HG03060 (cell line): ENCODE results near the gene CDC123.
"Not testable (repeated sequence)": the region's sequence is repeated elsewhere in the genome, so short reads cannot be mapped to it uniquely, and the experiment has no call there.

ENCODE experiments used
- ATAC-seq: cut with Tn5 transposase; IDR thresholded peaks from one replicate; pipeline ENCODE4 v1.9.1; 2021; ENCODE audit warnings: low read depth, moderate number of reproducible peaks; ENCODE audit not compliant: unreplicated experiment

CDC123 gene, protein sequence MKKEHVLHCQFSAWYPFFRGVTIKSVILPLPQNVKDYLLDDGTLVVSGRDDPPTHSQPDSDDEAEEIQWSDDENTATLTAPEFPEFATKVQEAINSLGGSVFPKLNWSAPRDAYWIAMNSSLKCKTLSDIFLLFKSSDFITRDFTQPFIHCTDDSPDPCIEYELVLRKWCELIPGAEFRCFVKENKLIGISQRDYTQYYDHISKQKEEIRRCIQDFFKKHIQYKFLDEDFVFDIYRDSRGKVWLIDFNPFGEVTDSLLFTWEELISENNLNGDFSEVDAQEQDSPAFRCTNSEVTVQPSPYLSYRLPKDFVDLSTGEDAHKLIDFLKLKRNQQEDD

DNA sequence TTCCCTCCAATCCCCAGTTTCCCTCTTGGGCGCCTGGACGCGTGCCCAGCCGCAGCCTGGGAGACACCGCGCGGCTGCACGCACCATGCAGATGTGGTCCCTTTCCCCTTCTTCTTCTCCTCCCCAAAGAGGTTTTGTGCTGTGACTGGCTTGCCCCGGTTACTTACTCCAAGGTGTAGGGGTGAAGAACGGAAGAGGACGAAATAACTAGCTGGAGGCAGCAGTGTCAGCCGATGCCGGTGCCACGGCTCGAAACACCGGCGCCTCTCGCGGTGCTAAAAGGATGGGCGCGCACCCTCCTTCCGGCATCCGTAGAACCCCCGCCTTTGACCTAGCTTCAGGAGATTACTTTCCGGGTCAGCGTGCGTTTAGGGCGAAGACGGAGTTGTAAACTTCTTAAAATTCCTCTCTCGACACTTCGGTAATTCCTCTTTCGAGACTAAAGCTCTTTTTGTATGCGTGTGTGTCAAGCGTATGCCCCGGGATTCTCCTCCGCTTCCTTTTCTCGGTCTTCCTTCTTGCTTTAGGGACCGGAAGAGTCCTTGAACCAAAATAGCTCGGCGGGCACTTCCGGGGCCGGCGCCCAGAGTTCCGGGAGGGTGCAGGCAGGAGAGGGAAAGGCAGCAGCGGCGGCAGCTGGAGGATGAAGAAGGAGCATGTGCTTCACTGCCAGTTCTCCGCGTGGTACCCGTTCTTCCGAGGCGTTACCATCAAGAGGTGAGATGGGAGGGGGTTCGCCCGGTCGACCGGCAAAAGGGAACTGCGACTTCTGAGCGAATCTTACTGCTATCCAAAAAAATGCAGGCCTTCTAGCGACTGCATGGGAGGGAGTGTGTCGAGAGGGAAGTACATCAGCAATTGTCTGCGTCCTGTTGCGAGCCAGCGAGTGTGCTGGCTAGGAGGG lies at the start of gene CDC123, which contains the start of gene NUDT5:
Gene CDC123 (plus strand): TSS at position 586 of the 904 bp plus-strand sequence. CDS start 58 bp downstream, at position 644.
Gene NUDT5 (minus strand): TSS at position 289 of the 904 bp plus-strand sequence. CDS start 9,600 bp downstream, outside the sequence.
- peak; percentile 65 for ATAC-seq

DNA sequence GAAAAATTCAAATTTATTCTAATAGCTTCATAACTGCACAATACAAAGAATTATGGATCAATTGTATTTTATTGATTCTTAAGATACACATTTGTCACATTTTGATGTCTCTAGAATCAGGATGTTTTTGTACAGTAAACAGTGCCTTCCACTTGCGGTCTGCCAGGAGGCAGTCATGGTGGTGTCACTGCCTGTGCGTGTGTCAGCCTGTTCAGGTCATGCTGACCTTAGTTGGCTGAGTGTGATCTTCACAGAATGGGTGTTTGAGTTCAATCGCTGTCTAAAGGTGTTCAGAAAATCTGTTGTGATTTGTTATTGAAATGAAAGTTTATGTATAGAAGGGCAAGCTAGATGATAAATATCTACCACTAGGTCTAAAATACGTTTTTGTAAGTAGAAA lies 45.8 kb upstream of the CDC123 start:
- ATAC-seq, result no peak

DNA sequence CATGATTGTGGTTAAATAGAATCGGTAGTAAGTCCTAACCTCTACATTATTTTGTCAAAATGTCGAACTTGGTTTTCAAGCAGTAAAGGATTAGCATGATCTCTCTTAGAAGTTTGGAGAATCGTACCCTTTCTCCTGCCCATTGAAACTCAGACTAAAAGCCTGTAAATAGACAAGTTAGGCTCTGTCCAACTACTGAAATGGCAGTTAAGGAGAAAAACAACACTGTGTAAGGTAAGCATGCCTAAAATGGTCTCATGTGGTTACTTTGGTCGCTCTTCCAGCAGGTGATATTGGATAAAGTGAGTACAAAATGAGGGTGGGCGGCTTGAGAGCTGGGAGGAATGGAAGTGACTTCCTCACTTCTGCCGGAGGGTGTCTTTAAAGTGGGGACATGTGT lies 41.5 kb upstream of the CDC123 start:
- ATAC-seq, result no peak

DNA sequence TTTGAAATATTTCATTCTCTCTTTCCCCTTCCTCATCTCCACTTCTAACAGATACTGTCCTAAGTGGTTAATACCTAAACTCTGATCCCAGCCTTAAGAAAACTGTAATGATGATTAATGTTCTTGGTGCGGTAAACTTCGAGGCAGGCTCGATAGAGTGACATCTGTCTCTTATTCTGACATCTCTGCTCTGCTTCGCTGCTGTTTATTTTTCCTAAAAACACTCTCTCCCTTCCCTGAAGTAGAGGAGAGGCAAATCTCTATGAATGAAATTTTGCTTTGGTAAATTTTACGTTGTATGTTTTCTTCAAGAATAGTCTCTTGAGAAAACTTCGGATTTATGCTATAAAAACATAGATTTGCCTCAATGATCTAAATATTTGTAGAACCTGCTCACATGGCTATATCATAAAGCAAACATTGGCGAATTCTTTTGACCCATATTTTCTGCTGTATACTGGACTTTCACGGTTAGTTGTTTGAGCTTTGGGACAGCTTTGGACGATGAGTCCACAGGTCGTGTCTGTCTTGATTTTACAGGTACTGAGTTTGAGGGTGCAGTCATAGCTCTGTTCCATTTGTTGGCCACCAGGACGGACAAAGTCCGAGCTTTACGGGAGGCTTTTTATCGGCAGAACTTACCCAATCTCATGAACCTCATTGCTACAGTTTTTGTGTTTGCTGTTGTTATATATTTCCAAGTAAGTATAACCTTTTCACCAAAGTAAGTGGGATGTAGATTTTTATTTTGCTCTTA lies 39.4 kb upstream of the CDC123 start:
- ATAC-seq, result no peak

DNA sequence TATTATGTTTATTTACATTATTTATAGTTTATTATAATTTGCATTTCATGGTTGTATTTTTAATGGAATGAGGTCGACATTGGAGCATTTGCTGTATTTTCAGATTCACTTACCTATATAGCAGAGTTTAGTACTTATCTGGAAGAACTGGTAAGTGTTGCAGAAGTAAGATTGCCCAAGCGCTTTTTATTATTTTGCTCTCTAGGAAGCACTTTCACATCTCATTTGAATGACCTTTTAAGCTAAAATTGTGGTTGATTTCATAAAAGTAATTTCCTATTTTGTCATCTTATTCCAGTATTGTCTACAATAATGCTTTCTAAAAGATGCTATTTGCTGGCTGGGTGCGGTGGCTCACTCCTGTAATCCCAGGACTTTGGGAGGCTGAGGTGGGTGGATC lies 37.9 kb upstream of the CDC123 start:
- ATAC-seq, result no peak

DNA sequence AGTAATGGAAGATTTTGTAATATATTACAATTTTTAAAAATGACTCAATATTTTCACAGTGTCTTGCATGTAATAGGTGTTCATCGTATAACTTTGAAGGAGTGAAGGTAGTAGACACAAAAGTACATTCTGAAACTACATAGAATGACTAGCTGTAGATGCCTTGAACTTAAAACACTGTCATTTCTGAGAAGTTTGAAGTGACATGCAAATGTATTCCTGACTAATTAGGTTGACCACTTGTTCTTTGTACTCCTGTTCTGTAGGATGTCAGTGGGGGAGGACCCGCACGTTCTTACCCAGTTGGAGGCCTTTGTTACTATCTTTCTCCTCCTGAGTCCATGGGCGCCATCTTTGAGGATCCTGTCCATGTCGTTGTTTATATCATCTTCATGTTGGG lies 35.3 kb upstream of the CDC123 start:
- ATAC-seq, result no peak

DNA sequence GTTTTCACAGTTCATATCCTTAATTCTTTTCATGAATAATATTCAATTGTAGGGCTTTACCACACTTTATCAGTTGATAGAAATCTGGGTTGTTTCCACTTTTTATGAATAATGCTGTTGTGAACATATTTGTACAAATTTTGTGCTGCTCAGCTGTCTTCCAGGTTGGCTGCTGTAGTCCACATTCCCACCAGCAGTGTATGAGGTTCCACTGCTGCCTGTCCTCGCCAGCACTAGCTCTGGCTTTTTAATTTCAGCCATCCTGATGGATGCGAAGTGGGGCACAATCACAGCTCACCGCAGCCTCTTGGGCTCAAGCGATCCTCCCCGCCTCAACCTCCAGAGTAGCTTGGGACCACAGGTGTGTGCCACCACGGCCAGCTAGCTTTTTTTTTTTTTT lies 33.1 kb upstream of the CDC123 start:
- no peak for ATAC-seq

DNA sequence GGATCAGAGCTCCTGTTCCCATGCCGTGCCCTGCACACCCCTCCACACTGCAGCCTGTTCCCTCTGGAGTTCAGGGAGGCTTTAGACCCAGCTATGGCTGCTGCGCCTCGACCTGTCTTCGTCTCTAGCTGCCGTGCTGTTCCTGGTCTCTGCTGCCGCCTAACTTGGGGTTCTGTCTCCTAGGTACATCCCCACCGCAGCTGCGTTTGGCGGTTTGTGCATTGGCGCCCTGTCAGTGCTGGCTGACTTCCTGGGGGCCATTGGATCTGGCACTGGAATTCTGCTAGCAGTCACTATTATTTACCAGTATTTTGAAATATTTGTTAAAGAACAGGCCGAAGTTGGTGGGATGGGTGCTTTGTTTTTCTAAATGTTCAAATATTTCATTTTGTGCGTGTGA lies 31.9 kb upstream of the CDC123 start:
- ATAC-seq, result no peak

DNA sequence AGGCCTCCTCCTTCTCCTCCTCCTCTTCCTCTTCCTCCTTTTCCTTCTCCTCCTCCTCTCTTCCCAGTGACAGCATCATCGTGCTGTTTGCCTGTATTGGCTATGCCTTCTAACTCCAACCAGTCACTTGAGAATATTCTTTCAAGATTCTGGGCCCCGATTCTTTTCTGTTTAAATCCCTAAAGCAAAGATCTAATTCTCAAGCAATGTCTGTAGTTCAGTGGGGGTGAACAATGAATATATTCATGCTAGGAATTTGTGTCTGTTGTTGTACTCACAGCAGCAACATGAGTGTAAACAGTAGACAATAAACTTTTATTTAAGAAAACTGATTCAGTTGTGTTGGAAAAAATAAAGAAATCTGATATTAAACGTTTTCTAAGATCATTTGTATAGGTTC lies 31.0 kb upstream of the CDC123 start:
- ATAC-seq, result no peak

DNA sequence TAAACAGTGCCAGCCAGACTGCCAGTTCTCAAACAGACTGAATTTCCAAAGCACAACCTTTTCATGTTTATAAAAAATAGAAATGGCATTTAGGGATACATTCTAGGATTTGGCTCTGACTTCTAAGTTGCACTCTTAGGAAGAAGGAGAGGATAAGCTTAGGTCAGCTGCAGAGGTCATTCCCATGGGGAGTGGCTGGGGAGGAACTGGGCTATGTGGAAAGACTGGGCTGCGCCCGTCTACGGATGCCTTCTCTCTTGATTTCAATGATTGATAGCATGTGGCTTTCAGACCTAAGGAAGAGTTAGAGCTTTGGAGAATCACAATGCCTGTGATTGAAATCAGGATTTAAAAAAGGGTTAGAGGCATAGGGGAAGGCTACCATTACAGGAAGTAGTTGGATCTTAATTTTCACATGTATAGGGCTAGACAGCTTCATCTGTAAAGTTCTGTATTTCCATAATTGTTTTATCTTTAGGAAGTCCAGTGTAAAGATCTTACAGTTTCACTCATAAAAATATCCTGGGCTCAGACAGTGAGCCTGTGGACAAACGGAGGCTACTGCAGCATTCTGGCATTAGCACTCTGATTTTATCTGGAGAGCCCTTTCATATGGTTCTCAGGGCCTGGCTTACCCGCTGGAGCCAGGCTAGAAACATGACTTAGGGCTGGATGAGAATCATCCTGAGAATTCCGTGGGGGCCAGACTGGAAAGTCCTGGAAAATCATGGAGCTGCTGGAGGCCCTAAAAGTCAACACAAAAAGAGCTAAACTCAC lies 29.8 kb upstream of the CDC123 start:
- ATAC-seq, result no peak

DNA sequence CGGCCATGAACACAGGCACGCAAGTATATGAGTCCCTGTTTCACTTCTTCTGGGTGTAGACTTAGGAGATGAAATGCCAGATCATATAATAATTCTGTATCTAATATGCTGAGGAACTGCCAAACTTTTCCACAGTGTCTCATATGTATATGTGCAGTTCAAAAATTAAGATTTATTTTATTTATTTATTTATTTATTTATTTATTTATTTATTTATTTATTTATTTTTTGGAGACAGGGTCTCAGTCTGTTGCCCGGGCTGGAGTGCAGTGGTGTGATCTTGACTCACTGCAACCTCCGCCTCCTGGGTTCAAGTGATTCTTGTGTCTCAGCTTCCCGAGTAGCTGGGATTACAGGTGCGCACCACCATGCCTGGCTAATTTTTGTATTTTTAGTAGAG lies 24.5 kb upstream of the CDC123 start:
- ATAC-seq, result not testable (repeated sequence)

DNA sequence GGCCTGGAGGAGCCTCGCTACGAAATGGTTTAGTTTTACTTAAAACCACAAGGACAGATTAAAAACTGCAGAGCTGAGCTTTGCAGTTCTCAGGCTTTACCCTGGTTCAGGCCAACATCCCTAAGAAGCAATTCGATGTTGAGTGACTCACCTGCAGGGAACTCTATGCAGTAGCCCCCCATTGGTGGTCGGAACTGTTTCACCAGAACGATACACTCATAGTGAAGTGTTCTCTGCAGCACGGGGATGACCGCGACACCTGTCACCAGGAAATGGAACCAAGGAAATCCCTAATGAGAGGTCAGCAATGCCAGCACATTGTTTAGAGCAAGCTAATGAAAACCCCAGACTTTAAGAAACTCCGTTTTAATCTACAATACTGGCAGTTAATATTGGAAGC lies 18.3 kb upstream of the CDC123 start:
- no peak for ATAC-seq

DNA sequence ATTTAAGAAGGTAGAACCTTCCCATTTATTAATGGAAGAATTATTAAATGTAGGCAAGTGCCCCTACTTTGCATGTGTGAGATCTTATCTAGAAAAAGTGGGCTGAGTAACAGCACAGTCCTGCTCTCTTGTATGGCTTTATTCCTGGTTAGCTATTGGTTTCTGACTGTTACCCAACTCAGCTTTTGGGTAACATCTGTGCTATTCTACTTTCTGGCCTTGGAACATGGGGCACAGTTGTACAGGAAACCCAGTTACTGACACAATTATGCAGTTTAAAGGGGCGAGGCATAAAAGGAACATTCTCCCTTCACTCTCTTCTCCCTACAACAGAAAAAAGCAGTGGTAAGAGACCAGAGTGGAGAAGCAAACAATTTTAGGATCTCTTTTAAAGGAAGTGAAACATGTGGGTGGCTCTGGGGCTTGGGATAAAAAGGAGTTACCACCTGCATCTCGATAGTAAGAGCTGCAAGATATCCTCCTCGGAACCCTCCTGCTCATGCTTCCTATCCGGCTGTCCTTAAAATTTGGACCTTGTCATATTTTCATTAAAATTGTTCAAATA lies 16.3 kb upstream of the CDC123 start:
- no peak for ATAC-seq

DNA sequence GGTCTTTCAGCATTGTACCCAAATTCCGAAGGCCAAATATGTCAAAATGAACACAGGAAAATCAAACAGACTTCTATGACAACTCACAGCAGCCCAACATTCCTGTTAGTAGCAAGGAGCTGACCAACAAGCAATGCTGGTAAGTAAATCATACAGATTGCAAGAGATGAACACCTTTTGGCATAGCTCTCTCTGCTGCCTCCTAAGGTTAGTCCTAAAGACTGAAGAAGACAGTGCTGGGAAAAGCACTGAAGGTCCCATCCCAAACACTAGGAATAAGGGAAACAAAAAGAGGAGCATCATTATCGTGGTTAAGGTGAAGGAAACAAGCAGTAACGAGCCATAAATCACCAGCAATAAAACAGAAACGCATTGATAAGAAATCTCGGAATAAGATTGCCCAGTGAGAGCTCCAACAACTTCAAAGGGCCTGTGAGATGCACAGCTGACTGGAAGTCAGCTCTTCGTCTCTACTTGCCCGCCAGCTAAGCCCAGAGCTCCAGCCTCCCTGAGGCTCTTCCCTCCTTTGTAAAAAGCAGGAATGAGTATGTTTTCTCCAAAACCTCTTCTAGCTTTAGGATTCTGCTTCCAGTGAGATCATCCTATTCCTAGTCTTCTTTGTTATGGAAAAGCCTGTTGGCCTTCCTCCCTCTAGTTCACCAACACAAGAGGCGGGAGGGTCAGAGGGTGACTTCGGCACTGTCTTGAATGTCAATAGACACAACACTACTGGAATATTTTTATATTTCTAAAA lies 15.6 kb upstream of the CDC123 start:
- no peak for ATAC-seq

DNA sequence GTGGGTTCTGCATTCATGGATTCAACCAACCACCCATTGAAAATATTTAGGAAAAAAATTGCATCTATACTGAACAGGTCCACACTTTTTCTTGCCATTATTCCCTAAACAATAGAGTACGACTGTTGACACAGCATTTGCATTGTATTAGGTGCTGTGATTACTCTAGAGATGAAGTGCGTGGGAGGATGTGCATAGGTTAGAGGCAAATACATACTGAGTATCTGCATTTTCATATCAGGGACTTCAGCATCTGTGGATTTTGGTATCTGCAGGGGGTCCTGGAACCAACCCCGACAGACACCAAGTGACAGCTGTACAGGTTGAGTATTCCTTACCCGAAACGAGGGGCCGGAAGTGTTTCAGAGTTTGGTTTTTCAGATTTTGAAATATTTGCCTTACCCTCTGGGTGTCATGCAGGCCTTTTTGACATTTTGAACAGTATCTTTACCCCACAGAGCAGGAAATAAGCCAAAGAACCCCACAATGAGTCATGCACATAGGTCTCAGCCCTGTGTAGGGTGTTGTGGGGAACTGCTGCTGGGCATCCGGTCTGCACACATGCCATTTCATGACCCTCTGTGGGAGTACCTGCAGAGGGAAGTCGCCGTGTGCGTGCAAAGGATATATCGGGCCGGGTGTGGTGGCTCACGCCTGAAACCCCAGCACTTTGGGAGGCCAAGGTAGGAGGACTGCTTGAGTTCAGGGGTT lies 14.8 kb upstream of the CDC123 start:
- ATAC-seq, result no peak

DNA sequence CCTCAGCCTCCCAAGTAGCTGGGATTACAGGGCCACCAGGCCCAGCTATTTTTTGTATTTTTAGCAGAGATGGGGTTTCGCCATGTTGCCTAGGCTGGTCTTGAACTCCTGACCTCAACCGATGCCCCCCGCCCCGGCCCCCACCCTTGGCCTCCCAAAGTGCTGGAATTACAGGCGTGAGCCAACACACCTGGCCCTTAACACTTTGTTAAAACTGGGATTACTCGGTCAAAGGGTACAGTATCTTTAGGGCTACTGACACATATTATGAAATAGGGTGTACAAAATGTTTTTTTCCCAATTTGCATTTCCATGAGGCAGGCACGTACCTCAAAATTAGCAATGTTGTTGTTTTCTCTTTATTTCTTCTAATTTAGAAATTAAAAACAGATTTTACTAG lies 11.8 kb upstream of the CDC123 start:
- no peak for ATAC-seq

DNA sequence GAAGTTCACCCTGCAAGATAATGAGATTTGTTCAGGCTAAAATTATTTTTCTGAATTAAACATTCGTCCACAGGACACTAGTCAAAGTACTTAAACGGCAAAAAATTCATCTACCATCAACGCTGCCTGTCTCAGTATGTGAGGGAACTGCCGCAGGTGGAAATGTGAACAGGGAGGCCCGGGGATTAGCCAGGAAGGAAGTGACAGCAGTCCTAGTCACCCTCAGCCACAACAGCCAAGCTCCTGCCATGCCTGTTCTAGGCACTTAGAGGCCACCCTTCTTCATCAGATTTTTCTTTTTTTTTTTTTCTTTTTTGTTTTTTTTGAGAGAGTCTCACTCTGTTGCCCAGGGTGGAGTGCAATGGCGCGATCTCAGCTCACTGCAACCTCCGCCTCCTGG lies 9.7 kb upstream of the CDC123 start:
- no peak for ATAC-seq

DNA sequence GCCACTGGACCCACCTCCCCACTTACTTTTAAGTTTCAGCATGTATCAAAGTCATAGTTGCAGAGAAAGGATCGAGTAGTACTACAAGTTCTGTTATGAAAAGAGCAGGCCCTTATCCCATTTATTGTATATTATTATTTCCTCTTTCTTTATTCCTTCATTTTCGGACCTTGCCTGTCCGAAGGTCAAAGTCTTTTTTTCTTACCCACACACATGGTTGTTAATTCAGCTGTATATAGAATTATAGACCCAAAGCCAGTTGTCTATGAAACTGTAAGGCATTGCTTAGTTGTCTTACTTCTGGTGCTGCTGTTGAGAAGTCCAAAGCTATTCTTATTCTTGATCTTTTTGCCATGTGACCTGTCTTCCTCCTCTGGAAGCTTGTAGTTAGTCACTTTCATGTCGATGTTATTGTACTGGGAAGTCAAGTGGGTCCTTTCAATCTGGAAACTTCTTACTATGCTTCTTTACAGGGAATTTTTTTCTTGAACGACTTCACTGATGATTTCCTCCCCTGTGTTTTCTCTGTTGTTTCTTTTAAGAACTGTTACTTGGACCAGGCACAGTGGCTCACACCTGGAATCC lies 8.6 kb upstream of the CDC123 start:
- ATAC-seq, result no peak
